Measurements from ENCODE around the gene SDK1. TPM values are rescaled to one million over a fixed set of nuclear protein-coding genes. Genes with fewer than 3 reads are reported as not detected.

SDK1 gene
- total and polyA plus RNA-seq, 10 of the 15 experiments (the other 5 are each of a cell fraction or from before 2014, with no cell fraction given), result 0.14 to 0.33 TPM; not detected in 8

GRCh38 chr7:3781607-3782006 lies 480.6 kb downstream of the SDK1 start:
- FAIRE-seq (no peak), DNase-seq (ENCODE audit: low read depth, low spot score) (no peak), ATAC-seq (no peak)
- Histone ChIP-seq H3K79me2 (ENCODE audit: control insufficient read depth, insufficient read depth, low read length) (no peaks in the 10 kb centered on the region), H3K27me3 (replicated peaks in 1 of 2; ENCODE audit: control insufficient read depth in 2 of 2, insufficient read depth in 2 of 2, low read length in 1 of 2) (no peaks in the 10 kb centered on the region), H3K4me3 (no peak overlapping the region), H3K9me3 (replicated peaks; ENCODE audit: control insufficient read depth, insufficient read depth, low read length) (peaks cover 1% of the 10 kb centered on the region; the same call in 1 of the 3 replicates), H4K20me1 (ENCODE audit: control insufficient read depth, insufficient read depth) (no peaks in the 10 kb centered on the region), H3K27ac (ENCODE audit: control insufficient read depth, insufficient read depth) (no peak overlapping the region), H3K4me1 (ENCODE audit: control insufficient read depth, insufficient read depth, low read length) (no peaks in the 10 kb centered on the region), H2AFZ (ENCODE audit: control insufficient read depth, low read depth, low read length) (no peak overlapping the region), H3K36me3 (ENCODE audit: control insufficient read depth in 2 of 2, insufficient read depth in 2 of 2, low read length in 1 of 2) (no peaks in the 10 kb centered on the region), H3K9ac (ENCODE audit: control insufficient read depth, insufficient read depth, low read length) (no peak overlapping the region), H3K4me2 (ENCODE audit: control insufficient read depth, insufficient read depth) (no peak overlapping the region)
- ChIA-PET RAD21 (ENCODE audit: unreplicated experiment) (no interaction called here), POLR2A (no interaction called here), CTCF (interaction anchor here (1.1 kb wide), 1 partner anchor 11 kb away, joined by 3 read pairs; no protein-coding TSS in a partner anchor), SMC1A (ENCODE audit: uncharacterized antibody, unreplicated experiment) (interaction anchor here (0.6 to 1.3 kb wide), 2 partner anchors 9 to 12 kb away, joined by 3 read pairs; no protein-coding TSS in a partner anchor)
- in situ Hi-C loops (cut with MboI), result no loop called here
- no TSS peak for BruUV-seq (replicated peaks)
- no peak for TF ChIP-seq NFYB (IDR thresholded peaks at IDR 0.05; ENCODE audit: insufficient read depth, low read depth, low read length)
- no peak for TF ChIP-seq SREBF2 (IDR thresholded peaks at IDR 0.05; ENCODE audit: low read length)
- no peak for TF ChIP-seq SMAD1 (IDR thresholded peaks at IDR 0.05; ENCODE audit: low read depth, partially characterized antibody)
- TF ChIP-seq YBX1 (IDR thresholded peaks at IDR 0.05), result no peak
- TF ChIP-seq HDGF (IDR thresholded peaks at IDR 0.05), result no peak
- TF ChIP-seq KAT2A (conservative IDR thresholded peaks at IDR 0.05; ENCODE audit: control insufficient read depth, low read depth, low read length), result no peak
- no peak for TF ChIP-seq CBX5 (IDR thresholded peaks at IDR 0.05; ENCODE audit: low read depth)
- TF ChIP-seq EZH2 (IDR thresholded peaks at IDR 0.05; ENCODE audit: borderline replicate concordance, control insufficient read depth, low read depth, low read length), result no peak
- TF ChIP-seq NKRF (conservative IDR thresholded peaks at IDR 0.05), result no peak
- TF ChIP-seq ZBTB40 (IDR thresholded peaks at IDR 0.05; ENCODE audit: borderline replicate concordance), result no peak
- no peak for TF ChIP-seq RCOR1 (conservative IDR thresholded peaks at IDR 0.05; ENCODE audit: low read depth, low read length)
- TF ChIP-seq NBN (IDR thresholded peaks at IDR 0.05), result no peak
- TF ChIP-seq BCLAF1 (IDR thresholded peaks at IDR 0.05), result no peak
- intact Hi-C loops (cut with micrococcal nuclease; ENCODE audit: unreplicated experiment), result no loop called here
- WGBS (ENCODE audit: insufficient coverage, insufficient replicate concordance, low lambda C conversion rate, missing lambda C conversion rate), result 0% methylated on average over 1 of the region's 1 CpG

Measured in GM12878 (cell line).